Activated naive CD8-positive, alpha-beta T cell (primary cell): Measurements from ENCODE around the gene NUP93.
A peak's percentile ranks its signal among the peaks of the same experiment; 100 is the strongest.
"Not testable (repeated sequence)": the region's sequence is repeated elsewhere in the genome, so short reads cannot be mapped to it uniquely, and the experiment has no call there.

Experiments used
- H3K27ac Mint-ChIP-seq: one replicate; pipeline ENCODE4 v1.8.0; 2021; ENCODE audit warnings: mixed read lengths
- H3K27me3 Mint-ChIP-seq: one replicate; pipeline ENCODE4 v1.8.0; 2021; ENCODE audit warnings: mixed read lengths
- H3K36me3 Mint-ChIP-seq: one replicate; pipeline ENCODE4 v1.8.0; 2021; ENCODE audit warnings: mixed read lengths
- H3K4me1 Mint-ChIP-seq: one replicate; pipeline ENCODE4 v1.8.0; 2021; ENCODE audit warnings: low read depth, mixed read lengths
- H3K4me3 Mint-ChIP-seq: one replicate; pipeline ENCODE4 v1.8.0; 2021; ENCODE audit warnings: mild to moderate bottlenecking, mixed read lengths
- H3K9me3 Mint-ChIP-seq: one replicate; pipeline ENCODE4 v1.8.0; 2021; ENCODE audit warnings: low read depth, mixed read lengths

Gene NUP93

GRCh38 chr16:56697456-56698155, 32.3 kb upstream of the NUP93 start:
- Mint-ChIP-seq H3K4me3 (no peak overlapping the region), H3K36me3 (no peaks in the 10 kb centered on the region), H3K27me3 (no peaks in the 10 kb centered on the region), H3K9me3 (no peaks in the 10 kb centered on the region), H3K4me1 (peaks cover 10% of the 10 kb centered on the region), H3K27ac (no peak overlapping the region)

GRCh38 chr16:56700195-56700594, 29.7 kb upstream of the NUP93 start:
- Mint-ChIP-seq H3K27me3 (no peaks in the 10 kb centered on the region), H3K36me3 (no peaks in the 10 kb centered on the region), H3K27ac (no peak overlapping the region), H3K4me1 (peaks cover 10% of the 10 kb centered on the region), H3K9me3 (no peaks in the 10 kb centered on the region), H3K4me3 (no peak overlapping the region)

GRCh38 chr16:56700631-56701030, 29.3 kb upstream of the NUP93 start:
- Mint-ChIP-seq H3K9me3 (no peaks in the 10 kb centered on the region), H3K4me1 (peaks cover 14% of the 10 kb centered on the region), H3K27me3 (no peaks in the 10 kb centered on the region), H3K4me3 (no peak overlapping the region), H3K27ac (no peak overlapping the region), H3K36me3 (no peaks in the 10 kb centered on the region)

- Mint-ChIP-seq H3K4me1 (peaks cover 14% of the 10 kb centered on the region), H3K9me3 (no peaks in the 10 kb centered on the region), H3K4me3 (no peak overlapping the region), H3K27ac (no peak overlapping the region), H3K36me3 (no peaks in the 10 kb centered on the region), H3K27me3 (no peaks in the 10 kb centered on the region)
These were observed 28.4 kb upstream of the NUP93 start for GRCh38 chr16:56701534-56701933.

- Mint-ChIP-seq H3K9me3 (no peaks in the 10 kb centered on the region), H3K36me3 (no peaks in the 10 kb centered on the region), H3K27me3 (no peaks in the 10 kb centered on the region), H3K4me1 (peaks cover 19% of the 10 kb centered on the region), H3K4me3 (no peak overlapping the region), H3K27ac (no peak overlapping the region)
These were observed 27.1 kb upstream of the NUP93 start for GRCh38 chr16:56702836-56703235.

- no peaks in the 10 kb centered on the region for H3K27me3 Mint-ChIP-seq
- H3K27ac Mint-ChIP-seq: peak overlapping the region; percentile 94
- peaks cover 49% of the 10 kb centered on the region for H3K4me1 Mint-ChIP-seq
- H3K9me3 Mint-ChIP-seq: no peaks in the 10 kb centered on the region
- peaks cover 5% of the 10 kb centered on the region for H3K36me3 Mint-ChIP-seq
- H3K4me3 Mint-ChIP-seq: peak overlapping the region; percentile 85
These were observed 21.1 kb upstream of the NUP93 start for GRCh38 chr16:56708525-56709442.

- Mint-ChIP-seq H3K4me1 (peaks cover 49% of the 10 kb centered on the region), H3K9me3 (no peaks in the 10 kb centered on the region), H3K36me3 (peaks cover 5% of the 10 kb centered on the region), H3K27me3 (no peaks in the 10 kb centered on the region), H3K4me3 (peak overlapping the region; percentile 85), H3K27ac (peak overlapping the region; percentile 94)
These were observed 20.4 kb upstream of the NUP93 start for GRCh38 chr16:56709443-56710040.

GRCh38 chr16:56710181-56710737, 19.7 kb upstream of the NUP93 start:
- Mint-ChIP-seq H3K36me3 (peaks cover 5% of the 10 kb centered on the region), H3K4me3 (peak overlapping the region; percentile 85), H3K27ac (peak overlapping the region; percentile 94), H3K4me1 (peaks cover 49% of the 10 kb centered on the region), H3K27me3 (no peaks in the 10 kb centered on the region), H3K9me3 (no peaks in the 10 kb centered on the region)

GRCh38 chr16:56711862-56712261, 18.1 kb upstream of the NUP93 start:
- Mint-ChIP-seq H3K4me3 (no peak overlapping the region), H3K27ac (peak overlapping the region; percentile 30), H3K36me3 (peaks cover 5% of the 10 kb centered on the region), H3K27me3 (no peaks in the 10 kb centered on the region), H3K9me3 (no peaks in the 10 kb centered on the region), H3K4me1 (peaks cover 44% of the 10 kb centered on the region)

GRCh38 chr16:56713794-56714193, 16.1 kb upstream of the NUP93 start:
- Mint-ChIP-seq H3K36me3 (peaks cover 5% of the 10 kb centered on the region), H3K4me1 (peaks cover 32% of the 10 kb centered on the region), H3K9me3 (no peaks in the 10 kb centered on the region), H3K4me3 (no peak overlapping the region), H3K27me3 (no peaks in the 10 kb centered on the region), H3K27ac (no peak overlapping the region)

- Mint-ChIP-seq H3K27ac (no peak overlapping the region), H3K36me3 (peaks cover 5% of the 10 kb centered on the region), H3K4me3 (no peak overlapping the region)
These were observed 14.8 kb upstream of the NUP93 start for GRCh38 chr16:56715126-56715525.

DNA sequence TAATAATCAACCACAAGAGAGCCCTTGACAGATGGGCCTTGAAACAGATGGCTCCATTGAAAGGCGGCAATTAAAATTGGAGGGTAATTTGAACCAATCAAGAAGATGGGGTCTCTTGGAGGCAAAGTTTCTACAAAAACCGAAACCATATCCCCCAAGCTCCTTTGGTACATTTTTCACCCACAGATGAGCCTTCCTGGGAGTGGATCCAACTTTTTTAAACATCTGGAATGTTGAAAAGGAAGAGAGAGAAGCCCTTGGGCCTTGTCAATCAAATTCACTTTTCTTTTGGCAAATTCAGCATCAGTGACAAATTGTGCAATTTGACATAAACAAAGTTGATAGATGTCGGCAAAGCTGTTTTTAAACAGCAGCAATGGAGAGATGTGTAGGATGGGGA, 13.2 kb upstream of the NUP93 start:
- H3K27me3 Mint-ChIP-seq: no peaks in the 10 kb centered on the region
- no peak overlapping the region for H3K4me3 Mint-ChIP-seq
- H3K36me3 Mint-ChIP-seq: peaks cover under 1% of the 10 kb centered on the region
- H3K4me1 Mint-ChIP-seq: peaks cover 5% of the 10 kb centered on the region
- no peaks in the 10 kb centered on the region for H3K9me3 Mint-ChIP-seq
- H3K27ac Mint-ChIP-seq: no peak overlapping the region

More at GRCh38 chr16:56715126-56715525, 14.8 kb upstream of the NUP93 start:
- Mint-ChIP-seq H3K4me1 (peaks cover 18% of the 10 kb centered on the region), H3K9me3 (no peaks in the 10 kb centered on the region), H3K27me3 (no peaks in the 10 kb centered on the region)

DNA sequence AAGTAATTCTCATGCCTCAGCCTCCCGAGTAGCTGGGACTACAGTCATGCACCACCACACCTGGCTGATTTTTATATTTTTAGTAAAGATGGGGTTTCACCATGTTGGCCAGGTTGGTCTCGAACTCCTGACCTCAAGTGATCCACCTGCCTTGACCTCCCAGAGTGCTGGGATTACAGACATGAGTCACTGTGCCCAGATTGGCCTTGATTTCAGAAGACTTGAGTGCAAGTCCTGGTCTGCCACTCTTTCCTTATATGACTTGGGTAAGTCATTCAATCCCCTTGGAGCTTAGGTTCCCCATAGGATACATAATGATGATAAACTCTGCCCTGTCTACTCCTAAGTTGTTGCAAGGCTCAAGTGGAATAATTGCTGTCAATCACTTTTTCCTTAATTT, 12.4 kb upstream of the NUP93 start:
- not testable (repeated sequence) for H3K4me3 Mint-ChIP-seq, H3K27me3 Mint-ChIP-seq, H3K27ac Mint-ChIP-seq, H3K36me3 Mint-ChIP-seq, H3K4me1 Mint-ChIP-seq, H3K9me3 Mint-ChIP-seq

DNA sequence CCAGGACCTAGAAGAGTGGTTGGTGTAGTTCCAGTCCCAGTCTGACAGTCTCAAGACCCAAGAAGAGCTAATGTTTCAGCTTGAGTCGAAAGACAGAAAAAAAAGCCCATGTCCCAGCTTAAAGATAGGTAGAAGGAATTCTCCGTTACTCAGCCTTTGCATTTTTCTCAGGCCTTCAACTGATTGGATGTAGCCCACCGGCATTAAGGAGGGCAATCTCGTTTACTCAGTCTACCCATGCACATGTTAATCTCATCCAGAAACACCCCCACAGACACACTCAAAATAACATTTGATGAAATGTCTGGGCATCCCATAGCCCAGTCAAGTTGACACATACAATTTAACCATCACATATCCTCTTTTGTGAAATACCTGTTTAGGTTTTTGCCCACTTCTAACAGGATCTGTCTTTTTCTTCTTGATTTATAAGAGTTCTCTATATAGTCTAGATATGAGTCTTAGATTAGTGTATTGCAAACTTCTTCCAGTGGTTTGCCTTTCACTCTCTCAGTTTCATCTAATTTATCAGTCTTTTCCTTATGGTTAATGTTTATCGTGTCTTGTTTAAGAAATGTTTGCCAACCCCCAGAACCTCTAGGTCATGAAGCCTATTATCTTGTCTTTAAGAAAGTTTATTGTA, 7.6 kb upstream of the NUP93 start:
- no peaks in the 10 kb centered on the region for H3K27me3 Mint-ChIP-seq
- H3K4me3 Mint-ChIP-seq: no peak overlapping the region
- no peaks in the 10 kb centered on the region for H3K9me3 Mint-ChIP-seq
- no peak overlapping the region for H3K27ac Mint-ChIP-seq
- peaks cover 6% of the 10 kb centered on the region for H3K4me1 Mint-ChIP-seq
- H3K36me3 Mint-ChIP-seq: no peaks in the 10 kb centered on the region
